Psoas muscle (tissue), 8 donors: ENCODE data around the gene PCBD1. TPM values are rescaled to one million over a fixed set of nuclear protein-coding genes. Genes with fewer than 3 reads are reported as not detected.
A peak's percentile ranks its signal among the peaks of the same experiment; 100 is the strongest.

ENCODE experiments used
- ATAC-seq, 4 donors: fragments of 200-7000 bp; cut with Tn5 transposase; one replicate each; pipeline ENCODE4 v1.9.1; 2020; ENCODE audit warnings: moderate library complexity in 3 of 4, mild to moderate bottlenecking in 2 of 4
- DNase-seq, 2 donors: peaks; one replicate each; pipeline ENCODE4 v3.0.0-alpha.2; 2020
- H3K27ac ChIP-seq: fragments of 200-600 bp; one replicate; pipeline ENCODE4 v1.8.0; 2022
- H3K27me3 ChIP-seq, 3 donors: fragments of 200-600 bp in 1 of 3; one replicate each; pipeline versions ENCODE4 v1.6.1 to v1.8.0; 2013 to 2022; ENCODE audit warnings: low read length in 2 of 3, mild to moderate bottlenecking in 2 of 3, moderate library complexity in 1 of 3; ENCODE audit not compliant: insufficient read depth in 3 of 3
- H3K36me3 ChIP-seq, 2 donors: fragments of 200-600 bp in 1 of 2; one replicate each; pipeline versions ENCODE4 v1.6.1 to v1.8.0; 2013 to 2022; ENCODE audit warnings: low read depth in 1 of 2, mild to moderate bottlenecking in 1 of 2, moderate library complexity in 1 of 2; ENCODE audit not compliant: insufficient read depth in 1 of 2
- H3K4me1 ChIP-seq: fragments of 200-600 bp; one replicate; pipeline ENCODE4 v1.8.0; 2022
- H3K4me3 ChIP-seq: fragments of 200-600 bp; one replicate; pipeline ENCODE4 v1.8.0; 2022; ENCODE audit warnings: mild to moderate bottlenecking
- H3K9me3 ChIP-seq: fragments of 200-600 bp; one replicate; pipeline ENCODE4 v1.8.0; 2022
- WGBS, 3 donors: extraction: QIAGEN DNeasy Blood & Tissue Kit; methylation state at CpG; one replicate each; pipeline versions ENCODE4 v1.1.6 to v1.1.7; 2013; 5-methylcytosine and 5-hydroxymethylcytosine counted together
- intact Hi-C, 2 donors: fragments of 100-400 bp; cut with DNase I; formaldehyde crosslinking; loops; one replicate each; pipeline versions ENCODE4 v1.11.0 to v1.14.2; 2022
- polyA plus RNA-seq, 3 donors: library from polyadenylated mRNA; stranded (reverse); fragments of 200-250 nt; gene quantifications; one replicate each; pipeline ENCODE4 v1.2.3, GENCODE V29; 2013
- total RNA-seq, 4 donors: library from RNA; stranded (reverse); fragmentation: NEBNext Ultra II Directional in 2 of 4; extraction: Animal tissue kit (Norgen Biotek cat#: 25700) in 2 of 4; gene quantifications; one replicate each; pipeline versions ENCODE4 v1.2.1 to v1.2.4, GENCODE V29; 2021 to 2023
- TF ChIP-seq, protein P1 (sequence below): fragments of 200-600 bp; IDR thresholded peaks from one replicate; pipeline ENCODE4 v1.8.0; 2022; ENCODE audit warnings: antibody characterized with exemption
- donor health status: healthy with polysubstance abuse.
- donor health status: DM: no; HTN: no; CAD: no; lungs with moderate emphysema.
- donor health status: Bipolar disorder and iron deficiency.
- donor health status: healthy.
- donor health status: DM: yes; HTN: yes; CAD: no.
- donor health status: DM: no; HTN: no; CAD: no.
- donor health status: DM: no; HTN: no; CAD: no.
- donor health status: DM: yes; HTN: yes; CAD: no.

Gene PCBD1
- total and polyA plus RNA-seq, 7 donors, result 53.9 to 133 (median 78.3) TPM

DNA sequence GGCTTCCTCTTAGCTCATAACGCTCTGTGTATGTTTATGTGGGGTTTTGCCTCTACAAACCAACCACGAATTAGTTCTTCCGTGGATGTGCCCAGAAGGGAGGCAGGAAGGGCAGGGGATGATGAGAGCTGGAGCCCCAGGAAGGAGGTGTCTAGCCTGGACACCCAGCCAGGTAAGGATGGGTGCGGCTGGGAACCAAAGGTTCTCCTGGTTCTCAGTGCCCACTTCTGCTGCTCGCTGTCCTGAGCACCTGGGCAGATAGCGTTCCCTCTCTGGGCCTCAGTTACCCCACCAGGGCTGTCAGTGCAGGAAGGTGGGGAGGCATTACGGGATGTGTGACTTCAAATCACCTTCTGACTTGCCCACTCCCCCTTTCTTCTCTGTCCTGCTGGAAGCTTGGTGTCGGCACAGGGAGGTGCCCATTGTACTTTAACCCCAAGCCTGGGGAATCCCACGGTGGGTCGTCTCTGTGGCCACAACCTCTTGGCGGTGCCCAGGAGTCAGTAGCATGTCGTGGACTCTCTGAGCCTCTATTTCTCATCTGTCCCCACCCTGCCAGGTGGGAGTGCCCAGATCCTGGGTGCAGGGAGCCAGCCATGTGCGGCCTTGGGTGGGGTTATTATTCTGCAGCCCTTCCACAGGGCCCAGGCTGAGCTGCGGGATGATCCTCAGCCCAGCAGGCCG is 18.7 kb upstream of the PCBD1 start:
- H3K27me3 ChIP-seq, result no peaks in the 10 kb centered on the region
- H3K4me3 ChIP-seq, result no peak overlapping the region
- ATAC-seq (no peak), DNase-seq (peak in 1 of 2 donors; percentile 29)
- intact Hi-C loops, result loop anchor here (5.0 kb wide), 2 partner anchors 300 to 370 kb away; no protein-coding TSS in a partner anchor
- TF ChIP-seq, protein P1, sequence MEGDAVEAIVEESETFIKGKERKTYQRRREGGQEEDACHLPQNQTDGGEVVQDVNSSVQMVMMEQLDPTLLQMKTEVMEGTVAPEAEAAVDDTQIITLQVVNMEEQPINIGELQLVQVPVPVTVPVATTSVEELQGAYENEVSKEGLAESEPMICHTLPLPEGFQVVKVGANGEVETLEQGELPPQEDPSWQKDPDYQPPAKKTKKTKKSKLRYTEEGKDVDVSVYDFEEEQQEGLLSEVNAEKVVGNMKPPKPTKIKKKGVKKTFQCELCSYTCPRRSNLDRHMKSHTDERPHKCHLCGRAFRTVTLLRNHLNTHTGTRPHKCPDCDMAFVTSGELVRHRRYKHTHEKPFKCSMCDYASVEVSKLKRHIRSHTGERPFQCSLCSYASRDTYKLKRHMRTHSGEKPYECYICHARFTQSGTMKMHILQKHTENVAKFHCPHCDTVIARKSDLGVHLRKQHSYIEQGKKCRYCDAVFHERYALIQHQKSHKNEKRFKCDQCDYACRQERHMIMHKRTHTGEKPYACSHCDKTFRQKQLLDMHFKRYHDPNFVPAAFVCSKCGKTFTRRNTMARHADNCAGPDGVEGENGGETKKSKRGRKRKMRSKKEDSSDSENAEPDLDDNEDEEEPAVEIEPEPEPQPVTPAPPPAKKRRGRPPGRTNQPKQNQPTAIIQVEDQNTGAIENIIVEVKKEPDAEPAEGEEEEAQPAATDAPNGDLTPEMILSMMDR, result no peak
- no peak overlapping the region for H3K27ac ChIP-seq
- 89% methylated on average over 15 of the region's 15 CpGs for WGBS, 3 donors
- H3K36me3 ChIP-seq, result no peaks in the 10 kb centered on the region
- peaks cover 4% of the 10 kb centered on the region for H3K4me1 ChIP-seq
- H3K9me3 ChIP-seq, result no peaks in the 10 kb centered on the region

DNA sequence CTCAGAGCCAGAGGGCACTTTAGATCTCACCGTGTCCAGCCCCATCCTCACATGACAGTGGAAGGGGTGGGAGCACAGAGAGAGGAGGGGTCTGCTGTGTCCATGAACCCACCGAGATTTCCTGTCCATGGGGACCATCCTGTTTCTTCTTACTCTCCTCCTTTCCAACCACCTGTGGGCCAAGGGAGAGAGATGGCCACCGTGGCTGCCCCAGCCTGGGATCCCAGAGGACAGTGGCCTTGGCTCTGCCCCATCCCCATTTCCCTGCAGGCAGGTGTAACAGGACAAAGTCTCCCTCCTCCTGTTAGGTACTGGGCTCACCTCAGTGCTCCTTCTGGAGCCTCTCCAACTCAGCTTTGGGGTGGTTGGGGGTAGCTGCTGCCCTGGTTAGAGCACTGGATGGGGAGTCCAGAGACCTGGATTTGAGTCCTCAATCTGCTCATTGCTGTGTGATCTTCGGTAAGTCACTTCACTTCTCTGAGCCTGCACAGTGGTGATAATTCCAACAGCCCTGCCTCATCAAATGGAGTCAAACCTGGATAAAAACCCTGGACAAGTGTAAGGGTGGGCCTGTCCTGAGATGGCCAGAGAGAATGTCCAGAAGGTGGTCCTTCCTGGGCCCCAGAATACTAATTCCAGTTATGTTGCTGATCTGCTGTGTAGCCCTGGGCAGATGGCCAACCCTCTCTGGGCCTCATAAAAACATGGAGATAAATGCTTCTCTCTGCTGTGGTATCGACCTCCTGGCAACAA is 17.8 kb upstream of the PCBD1 start:
- Histone ChIP-seq H3K4me1 (peaks cover 4% of the 10 kb centered on the region), H3K9me3 (no peaks in the 10 kb centered on the region), H3K27me3 (peaks cover 0 to 2% (median 0%) of the 10 kb centered on the region in 3 donors), H3K36me3 (no peaks in the 10 kb centered on the region), H3K27ac (no peak overlapping the region), H3K4me3 (no peak overlapping the region)
- DNase-seq (no peak), ATAC-seq (no peak)
- intact Hi-C loops, result loop anchor here (5.0 kb wide), 2 partner anchors 301 to 371 kb away; no protein-coding TSS in a partner anchor
- WGBS, 3 donors, result 82 to 88% (median 87%) methylated on average over 5 of the region's 5 CpGs
- TF ChIP-seq, protein P1, result no peak

DNA sequence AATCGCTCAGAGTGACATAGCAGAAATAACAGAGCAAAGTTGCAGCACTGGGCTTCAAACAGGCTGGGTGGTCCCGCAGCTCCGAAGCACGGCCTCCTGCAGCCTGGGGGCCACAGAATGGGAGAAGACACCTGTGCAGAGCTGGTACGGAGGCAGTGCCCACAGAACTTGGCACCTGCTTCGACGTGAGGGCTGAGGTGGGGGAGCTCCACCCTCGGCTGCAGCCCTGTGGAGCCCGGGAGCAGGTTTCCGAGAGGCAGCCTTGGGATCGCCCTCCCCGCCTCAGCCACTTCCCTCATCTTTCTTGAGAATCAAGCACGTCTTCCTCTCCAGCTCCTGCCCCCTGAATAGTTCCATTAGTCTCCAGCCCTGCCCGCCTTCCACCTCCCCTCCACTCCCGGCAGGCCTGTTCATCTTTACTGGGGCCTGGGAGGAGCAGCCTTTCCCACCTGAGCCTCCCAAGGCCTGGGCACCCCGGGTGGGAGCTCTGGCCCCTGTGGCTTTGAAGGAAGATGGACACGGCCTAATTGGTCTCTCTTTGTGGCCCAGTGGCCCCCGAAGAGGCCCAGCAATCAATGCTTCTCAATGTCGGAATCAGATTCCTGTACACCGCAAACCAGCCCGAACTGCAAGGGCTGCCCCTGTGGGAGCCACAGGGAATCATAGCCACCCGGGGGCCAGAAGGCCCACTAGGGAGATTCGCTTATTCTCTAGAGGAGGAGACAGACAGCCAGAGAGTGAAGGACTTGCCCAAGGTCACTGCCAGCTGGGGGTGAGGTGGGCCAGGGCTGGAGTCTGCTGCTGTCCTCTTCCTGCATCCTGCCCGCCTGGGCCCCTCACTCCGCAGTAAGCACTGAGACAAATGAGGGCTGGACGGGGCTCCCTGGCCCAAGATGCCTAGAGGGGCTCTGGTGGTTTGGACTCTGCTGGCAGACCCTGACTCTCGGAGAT is 17.0 kb upstream of the PCBD1 start:
- peak in 1 of 2 donors; percentile 43 for DNase-seq
- no peaks in the 10 kb centered on the region for H3K9me3 ChIP-seq
- TF ChIP-seq, protein P1, result no peak
- intact Hi-C loops, result loop anchor here (2.0 to 5.0 kb wide), 3 partner anchors 302 to 377 kb away; no protein-coding TSS in a partner anchor
- 86 to 91% (median 88%) methylated on average over 23 to 27 of the region's 27 CpGs for WGBS, 3 donors
- no peak overlapping the region for H3K27ac ChIP-seq
- peaks cover 4% of the 10 kb centered on the region for H3K4me1 ChIP-seq
- H3K36me3 ChIP-seq, result no peaks in the 10 kb centered on the region
- H3K27me3 ChIP-seq, result peaks cover 0 to 3% (median 0%) of the 10 kb centered on the region in 3 donors
- ATAC-seq, result no peak
- no peak overlapping the region for H3K4me3 ChIP-seq

DNA sequence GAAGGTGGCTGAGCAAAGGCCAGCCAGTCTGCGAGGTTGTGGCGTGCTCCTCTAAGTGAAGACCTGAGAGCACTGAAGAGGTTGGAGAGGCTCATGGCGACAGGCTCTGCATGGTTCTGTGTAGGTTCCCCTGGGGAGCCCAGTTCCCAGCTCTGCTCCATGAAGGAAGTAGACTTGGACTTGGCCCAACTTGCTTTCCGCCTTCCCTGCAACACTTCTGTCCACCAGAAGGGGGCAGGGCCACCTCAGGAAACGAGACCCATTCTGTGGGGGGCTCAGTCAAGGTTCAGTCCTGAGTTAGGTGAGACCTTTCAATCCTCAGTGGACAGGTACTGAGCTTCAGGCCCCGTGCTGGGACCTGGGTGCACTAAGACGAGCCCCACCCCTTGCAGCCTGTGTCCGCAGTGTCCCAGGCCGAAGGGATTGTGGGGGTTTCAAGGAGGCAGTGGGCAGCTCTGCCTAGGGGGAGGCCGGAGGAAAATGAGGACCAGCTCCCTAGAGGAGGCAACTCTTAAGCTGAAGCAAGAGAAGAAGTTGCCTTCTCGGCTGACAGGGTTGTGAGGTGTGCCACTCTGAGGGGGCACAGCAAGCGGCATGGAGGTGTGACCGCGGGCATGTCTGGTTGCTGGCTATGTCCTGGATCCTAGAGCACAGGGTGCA is 15.0 kb upstream of the PCBD1 start:
- H3K36me3 ChIP-seq, result no peaks in the 10 kb centered on the region
- H3K4me1 ChIP-seq, result peaks cover 4% of the 10 kb centered on the region
- H3K27me3 ChIP-seq, result peaks cover 0 to 3% (median 0%) of the 10 kb centered on the region in 3 donors
- no peaks in the 10 kb centered on the region for H3K9me3 ChIP-seq
- 52 to 62% (median 56%) methylated on average over 14 of the region's 14 CpGs for WGBS, 3 donors
- H3K4me3 ChIP-seq, result no peak overlapping the region
- ATAC-seq (peak; percentile 57 to 82 (median 68)), DNase-seq (peak; percentile 57 to 77)
- TF ChIP-seq, protein P1, result peak; percentile 92
- intact Hi-C loops, result no loop called here
- H3K27ac ChIP-seq, result no peak overlapping the region
